Measurements from ENCODE around the gene DOK7. TPM values are rescaled to one million over a fixed set of nuclear protein-coding genes. Genes with fewer than 3 reads are reported as not detected.

DOK7 gene
- total RNA-seq, 1 experiment from 2014 or later: not detected

GRCh38 chr4:3419836-3420605, 43.1 kb upstream of the DOK7 start:
- Histone ChIP-seq H3K4me3 (ENCODE audit: low read depth, low read length, poor library complexity, severe bottlenecking) (no peak overlapping the region), H3K27me3 (replicated peaks; ENCODE audit: insufficient read depth, low read depth, low read length, poor library complexity) (no peaks in the 10 kb centered on the region), H3K9me3 (ENCODE audit: low read depth, low read length, poor library complexity, severe bottlenecking) (no peaks in the 10 kb centered on the region), H3K36me3 (ENCODE audit: insufficient read depth, low read length, poor library complexity, severe bottlenecking) (peaks cover 12% of the 10 kb centered on the region), H3K4me1 (ENCODE audit: insufficient read depth, low read length, poor library complexity, severe bottlenecking) (no peaks in the 10 kb centered on the region), H3K27ac (ENCODE audit: low read depth, low read length, poor library complexity, severe bottlenecking) (no peak overlapping the region)
- BruUV-seq (replicated peaks): no TSS peak
- intact Hi-C loops (cut with micrococcal nuclease; ENCODE audit: unreplicated experiment): no loop called here
- ChIA-PET CTCF (interaction anchor here (1.0 kb wide), 1 partner anchor 17 kb away, joined by 4 read pairs; no protein-coding TSS in a partner anchor), POLR2A (ENCODE audit: low non-redundant PET) (no interaction called here)
- peak; percentile 41 for DNase-seq (ENCODE audit: low spot score)
- no peak for TF ChIP-seq EZH2 (IDR thresholded peaks at IDR 0.05; ENCODE audit: borderline replicate concordance, low read depth, low read length, poor library complexity, severe bottlenecking)

- DNase-seq (ENCODE audit: low spot score): no peak
- no TSS peak for BruUV-seq (replicated peaks)
- intact Hi-C loops (cut with micrococcal nuclease; ENCODE audit: unreplicated experiment): no loop called here
- Histone ChIP-seq H3K4me3 (ENCODE audit: low read depth, low read length, poor library complexity, severe bottlenecking) (no peak overlapping the region), H3K36me3 (ENCODE audit: insufficient read depth, low read length, poor library complexity, severe bottlenecking) (peaks cover 12% of the 10 kb centered on the region), H3K27ac (ENCODE audit: low read depth, low read length, poor library complexity, severe bottlenecking) (no peak overlapping the region), H3K4me1 (ENCODE audit: insufficient read depth, low read length, poor library complexity, severe bottlenecking) (no peaks in the 10 kb centered on the region), H3K9me3 (ENCODE audit: low read depth, low read length, poor library complexity, severe bottlenecking) (no peaks in the 10 kb centered on the region), H3K27me3 (replicated peaks; ENCODE audit: insufficient read depth, low read depth, low read length, poor library complexity) (no peaks in the 10 kb centered on the region)
- ChIA-PET POLR2A (ENCODE audit: low non-redundant PET) (no interaction called here), CTCF (no interaction called here)
- TF ChIP-seq CTCF (conservative IDR thresholded peaks at IDR 0.05; ENCODE audit: low read depth, low read length): no peak
- no peak for TF ChIP-seq EZH2 (IDR thresholded peaks at IDR 0.05; ENCODE audit: borderline replicate concordance, low read depth, low read length, poor library complexity, severe bottlenecking)
Observed at GRCh38 chr4:3420606-3420955, 42.5 kb upstream of the DOK7 start.

- no peaks in the 10 kb centered on the region for H3K27me3 ChIP-seq (replicated peaks; ENCODE audit: insufficient read depth, low read depth, low read length, poor library complexity)
- intact Hi-C loops (cut with micrococcal nuclease; ENCODE audit: unreplicated experiment): no loop called here
- peaks cover 12% of the 10 kb centered on the region for H3K36me3 ChIP-seq (ENCODE audit: insufficient read depth, low read length, poor library complexity, severe bottlenecking)
- DNase-seq (ENCODE audit: low spot score): no peak
- H3K27ac ChIP-seq (ENCODE audit: low read depth, low read length, poor library complexity, severe bottlenecking): no peak overlapping the region
- H3K4me1 ChIP-seq (ENCODE audit: insufficient read depth, low read length, poor library complexity, severe bottlenecking): no peaks in the 10 kb centered on the region
- TF ChIP-seq CTCF (conservative IDR thresholded peaks at IDR 0.05; ENCODE audit: low read depth, low read length) (no peak), EZH2 (IDR thresholded peaks at IDR 0.05; ENCODE audit: borderline replicate concordance, low read depth, low read length, poor library complexity, severe bottlenecking) (no peak)
- H3K9me3 ChIP-seq (ENCODE audit: low read depth, low read length, poor library complexity, severe bottlenecking): no peaks in the 10 kb centered on the region
- ChIA-PET CTCF (interaction anchor here (0.6 kb wide), 1 partner anchor 22 kb away, joined by 4 read pairs; no protein-coding TSS in a partner anchor), POLR2A (ENCODE audit: low non-redundant PET) (no interaction called here)
- no peak overlapping the region for H3K4me3 ChIP-seq (ENCODE audit: low read depth, low read length, poor library complexity, severe bottlenecking)
- no TSS peak for BruUV-seq (replicated peaks)
Observed at GRCh38 chr4:3420956-3421355, 42.1 kb upstream of the DOK7 start.

GRCh38 chr4:3421470-3421869, 41.6 kb upstream of the DOK7 start:
- POLR2A ChIA-PET (ENCODE audit: low non-redundant PET): no interaction called here
- Histone ChIP-seq H3K9me3 (ENCODE audit: low read depth, low read length, poor library complexity, severe bottlenecking) (no peaks in the 10 kb centered on the region), H3K36me3 (ENCODE audit: insufficient read depth, low read length, poor library complexity, severe bottlenecking) (peaks cover 13% of the 10 kb centered on the region), H3K4me3 (ENCODE audit: low read depth, low read length, poor library complexity, severe bottlenecking) (no peak overlapping the region), H3K4me1 (ENCODE audit: insufficient read depth, low read length, poor library complexity, severe bottlenecking) (no peaks in the 10 kb centered on the region), H3K27me3 (replicated peaks; ENCODE audit: insufficient read depth, low read depth, low read length, poor library complexity) (no peaks in the 10 kb centered on the region), H3K27ac (ENCODE audit: low read depth, low read length, poor library complexity, severe bottlenecking) (no peak overlapping the region)
- DNase-seq (ENCODE audit: low spot score): no peak
- CTCF ChIA-PET: interaction anchor here (0.6 kb wide), 1 partner anchor 21 kb away, joined by 4 read pairs; no protein-coding TSS in a partner anchor
- intact Hi-C loops (cut with micrococcal nuclease; ENCODE audit: unreplicated experiment): no loop called here
- no TSS peak for BruUV-seq (replicated peaks)
- TF ChIP-seq CTCF (conservative IDR thresholded peaks at IDR 0.05; ENCODE audit: low read depth, low read length): no peak
- no peak for TF ChIP-seq EZH2 (IDR thresholded peaks at IDR 0.05; ENCODE audit: borderline replicate concordance, low read depth, low read length, poor library complexity, severe bottlenecking)

Data from A673 (cell line).